Right kidney (tissue), 1 donor: ENCODE results near the gene GRIK2.

Experiments used
- DNase-seq: peaks from one replicate; pipeline ENCODE4 v3.0.0-alpha.2; 2016

GRIK2 gene

GRCh38 chr6:101454106-101454676 lies 60.7 kb downstream of the GRIK2 start:
- no peak for DNase-seq

- no peak for DNase-seq
These were observed 64.8 kb downstream of the GRIK2 start for GRCh38 chr6:101458336-101458735.

DNA sequence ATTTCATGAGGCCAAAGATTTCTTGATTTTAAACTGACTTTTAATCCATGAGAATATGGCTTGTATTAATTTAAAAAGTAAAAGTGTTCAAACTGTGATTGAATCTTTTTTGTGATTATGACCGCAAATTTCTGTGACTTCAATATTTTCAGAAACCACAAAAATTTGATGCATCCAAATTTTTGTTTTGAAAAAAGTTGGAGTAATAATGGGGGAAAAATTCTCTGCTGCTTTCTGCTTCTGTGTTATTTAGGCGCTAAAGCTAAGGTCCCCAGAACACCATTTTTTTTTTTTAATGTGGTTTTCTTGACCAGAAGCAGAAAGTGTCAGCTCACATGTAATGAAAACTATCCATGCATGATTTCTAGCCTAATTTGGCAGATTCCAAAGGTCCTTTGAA lies 65.3 kb downstream of the GRIK2 start:
- no peak for DNase-seq

GRCh38 chr6:101462576-101462975 lies 69.1 kb downstream of the GRIK2 start:
- DNase-seq = no peak

DNA sequence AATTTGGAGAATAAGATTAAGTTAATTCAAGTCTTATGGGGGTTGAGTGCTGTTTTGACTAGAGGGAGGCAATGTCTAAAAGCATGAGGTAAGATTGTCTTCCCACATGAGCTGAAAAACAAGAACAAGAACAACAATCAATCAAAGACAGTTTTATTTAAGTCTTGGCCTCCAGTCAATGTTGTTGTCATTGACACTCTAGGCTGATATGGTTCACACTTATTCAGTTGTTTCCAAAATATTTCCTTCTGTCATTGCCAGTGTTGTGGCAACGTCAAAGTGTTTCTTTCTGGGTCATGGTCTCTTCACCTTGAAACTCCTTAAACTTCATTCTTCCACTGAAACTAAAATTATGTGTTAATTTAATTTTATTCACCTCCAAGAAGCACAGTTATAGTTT lies 72.4 kb downstream of the GRIK2 start:
- DNase-seq = no peak

DNA sequence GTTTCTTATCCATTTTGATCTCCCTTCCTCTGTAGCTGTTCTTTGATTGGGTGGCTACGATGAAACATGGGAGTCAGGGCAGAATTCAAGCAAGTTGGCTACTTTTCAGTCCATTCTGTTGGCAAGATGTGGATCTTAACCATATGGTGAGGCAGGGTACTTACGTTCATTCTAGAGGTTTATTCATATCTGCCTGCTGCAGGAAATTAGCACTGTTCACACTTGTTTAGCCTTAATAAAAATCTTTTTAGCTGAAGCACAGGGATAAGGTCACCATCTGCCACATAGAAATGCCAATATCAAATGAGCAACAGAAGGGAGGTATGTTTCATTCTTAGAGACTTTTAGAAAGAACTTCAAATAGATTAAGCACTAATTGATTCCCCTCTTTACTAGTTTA lies 83.9 kb downstream of the GRIK2 start:
- DNase-seq = no peak

- no peak for DNase-seq
These were observed 85.4 kb downstream of the GRIK2 start for GRCh38 chr6:101478891-101479290.

- DNase-seq = no peak
These were observed 89.1 kb downstream of the GRIK2 start for GRCh38 chr6:101482606-101483005.

GRCh38 chr6:101484781-101485180 lies 91.3 kb downstream of the GRIK2 start:
- no peak for DNase-seq

DNA sequence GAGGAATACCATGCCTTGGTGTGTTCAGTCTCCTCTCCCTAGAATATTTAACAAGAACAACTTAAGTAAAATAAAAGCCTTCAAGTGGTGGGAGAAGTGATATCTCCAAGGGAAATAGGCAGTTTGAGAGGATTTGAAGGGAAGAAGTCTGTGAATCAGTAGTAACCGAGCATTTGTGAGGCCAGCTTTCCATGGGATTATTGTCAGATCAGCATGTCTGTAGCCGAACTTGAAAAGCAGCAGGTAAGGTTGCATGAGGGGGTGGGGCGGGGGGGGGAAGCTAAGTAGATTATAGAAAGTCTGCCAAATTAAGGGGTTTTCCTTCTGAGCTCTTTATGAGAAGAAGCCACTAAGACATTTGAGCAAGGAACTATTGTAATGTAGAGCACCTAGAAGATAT lies 92.6 kb downstream of the GRIK2 start:
- DNase-seq = no peak

- DNase-seq = no peak
These were observed 93.2 kb downstream of the GRIK2 start for GRCh38 chr6:101486726-101487125.

- no peak for DNase-seq
These were observed 95.9 kb downstream of the GRIK2 start for GRCh38 chr6:101489456-101489855.

- no peak for DNase-seq
These were observed 97.3 kb downstream of the GRIK2 start for GRCh38 chr6:101490857-101491256.

DNA sequence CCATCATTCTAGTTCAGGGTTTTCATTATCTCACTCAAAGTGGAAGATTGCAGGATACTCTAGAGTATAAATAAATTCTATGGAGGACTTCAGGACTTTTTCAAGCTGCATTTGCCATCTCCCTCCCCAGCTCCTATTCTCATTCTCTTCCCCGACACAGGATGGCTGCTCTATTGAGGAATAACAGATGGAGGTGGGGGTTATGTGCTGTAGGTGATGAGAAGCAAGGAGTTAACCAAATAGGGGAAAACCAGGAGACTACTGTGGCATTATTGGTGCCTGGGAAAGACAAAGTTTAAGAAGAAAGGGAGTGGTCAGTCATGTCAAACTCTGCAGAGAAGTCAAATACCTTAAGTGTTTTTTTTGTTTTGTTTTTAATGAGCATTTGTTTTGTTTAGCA lies 109.3 kb downstream of the GRIK2 start:
- no peak for DNase-seq

GRCh38 chr6:101509536-101509935 lies 116.0 kb downstream of the GRIK2 start:
- no peak for DNase-seq

DNA sequence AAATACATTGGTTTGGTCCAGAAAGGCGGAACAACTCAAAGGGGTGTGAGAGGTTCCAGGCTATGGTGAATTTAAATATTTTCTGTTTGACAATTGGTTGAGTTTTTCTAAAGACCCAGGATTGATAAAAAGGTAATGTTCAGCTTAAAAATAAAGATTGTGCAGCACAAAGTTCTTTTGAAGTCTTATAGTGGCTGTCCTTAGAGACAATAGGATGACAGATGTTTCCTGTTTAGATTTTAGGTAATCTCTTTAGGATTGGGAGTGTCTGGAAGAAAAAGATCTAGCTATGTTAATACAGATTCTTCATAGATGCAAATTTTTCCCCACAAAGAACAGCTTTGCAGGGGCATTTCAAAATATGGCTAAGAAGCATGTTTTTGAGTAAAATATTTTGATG lies 119.7 kb downstream of the GRIK2 start:
- DNase-seq = no peak

- DNase-seq = no peak
These were observed 123.1 kb downstream of the GRIK2 start for GRCh38 chr6:101516578-101516977.

DNA sequence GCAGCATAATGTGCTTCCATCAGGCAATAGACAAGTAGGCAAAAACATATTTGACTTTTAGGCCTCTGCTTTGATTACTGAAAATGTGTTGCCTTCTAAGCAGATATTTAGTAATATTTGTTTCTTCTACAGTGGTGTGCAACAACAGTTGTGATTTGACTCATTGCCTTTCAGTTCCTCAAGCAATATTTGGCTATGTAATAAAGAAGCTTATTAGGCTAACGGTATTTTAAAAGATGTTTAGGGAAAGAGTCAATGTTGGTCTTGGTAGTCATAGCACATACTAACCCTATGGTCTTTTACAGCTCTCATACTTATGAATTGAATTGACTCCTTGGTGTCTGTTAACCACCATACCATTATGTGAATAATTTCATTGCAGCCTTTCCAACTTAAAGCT lies 124.1 kb downstream of the GRIK2 start:
- no peak for DNase-seq

DNA sequence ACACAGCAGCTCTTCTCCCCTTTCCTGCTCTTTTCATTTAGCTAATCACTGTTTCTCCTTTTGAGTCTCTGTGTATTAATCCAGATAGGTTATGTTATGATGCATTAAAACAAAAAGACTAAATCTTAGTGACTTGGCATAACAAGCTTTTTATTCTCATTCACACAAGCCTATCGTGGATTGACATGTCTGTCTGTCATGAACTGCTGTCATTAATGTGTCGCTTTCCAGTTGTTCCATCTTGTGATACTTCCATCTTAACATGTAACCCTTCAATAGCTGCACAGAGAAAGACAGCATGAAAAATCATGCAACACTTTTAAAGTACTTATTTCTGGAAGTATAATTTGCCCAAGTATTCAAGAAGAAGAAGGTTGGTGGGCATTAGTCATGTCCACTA lies 128.7 kb downstream of the GRIK2 start:
- no peak for DNase-seq

GRCh38 chr6:101527467-101527866 lies 134.0 kb downstream of the GRIK2 start:
- no peak for DNase-seq

DNA sequence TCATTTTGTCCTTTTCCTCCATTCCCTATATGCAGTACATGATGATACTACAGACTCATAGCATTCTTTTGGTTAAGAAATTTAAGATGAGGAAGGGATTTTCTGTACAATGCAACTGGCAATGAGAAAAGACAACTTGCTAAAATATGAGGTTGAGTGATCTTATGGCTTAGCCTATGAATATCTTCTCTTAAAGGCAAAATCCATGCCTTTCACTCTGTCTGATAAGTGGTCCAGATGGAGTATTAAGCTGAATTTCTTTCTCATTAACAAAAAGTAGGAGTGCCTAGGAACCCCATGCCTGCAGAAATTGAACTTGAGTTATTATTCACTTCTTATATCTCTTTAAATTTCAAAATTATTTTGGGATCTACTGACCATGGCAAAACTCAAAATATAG lies 135.3 kb downstream of the GRIK2 start:
- no peak for DNase-seq

- DNase-seq = no peak
These were observed 138.0 kb downstream of the GRIK2 start for GRCh38 chr6:101531538-101531937.

- no peak for DNase-seq
These were observed 140.9 kb downstream of the GRIK2 start for GRCh38 chr6:101534386-101534785.

GRCh38 chr6:101534821-101535220 lies 141.3 kb downstream of the GRIK2 start:
- DNase-seq = no peak

GRCh38 chr6:101537753-101538316 lies 144.3 kb downstream of the GRIK2 start:
- no peak for DNase-seq
